ENCODE measurements around the gene RDX. TPM values are rescaled to one million over a fixed set of nuclear protein-coding genes. Genes with fewer than 3 reads are reported as not detected.

Gene RDX
- total RNA-seq, 1 donor from 2014 or later, result 132 TPM

- Mint-ChIP-seq H3K36me3 (ENCODE audit: low read depth, unreplicated experiment) (no peaks in the 10 kb centered on the region), H3K4me1 (ENCODE audit: low read depth, unreplicated experiment) (no peaks in the 10 kb centered on the region), H3K4me3 (ENCODE audit: unreplicated experiment) (no peak overlapping the region), H3K9me3 (ENCODE audit: unreplicated experiment) (no peaks in the 10 kb centered on the region), H3K27me3 (ENCODE audit: low read depth, unreplicated experiment) (no peaks in the 10 kb centered on the region), H3K27ac (ENCODE audit: unreplicated experiment) (no peak overlapping the region)
- DNase-seq (ENCODE audit: low read depth) (peak; percentile 72), FAIRE-seq (no peak)
- H3K9me3 ChIP-seq (ENCODE audit: insufficient read depth, low read depth, low read length), result no peaks in the 10 kb centered on the region
- H4K20me1 ChIP-seq (ENCODE audit: insufficient read depth, low read length), result peaks cover 15% of the 10 kb centered on the region
- TF ChIP-seq CTCF (IDR thresholded peaks at IDR 0.05; ENCODE audit: insufficient read depth, low read depth, low read length) (no peak), EZH2 (IDR thresholded peaks at IDR 0.05; ENCODE audit: insufficient read depth, low read length) (no peak)
- peaks cover 30% of the 10 kb centered on the region for H3K36me3 ChIP-seq (ENCODE audit: insufficient read depth, low read length)
- H3K4me2 ChIP-seq (ENCODE audit: low read length), result peak overlapping the region; percentile 15
- H3K79me2 ChIP-seq (ENCODE audit: insufficient read depth, low read length), result peaks cover 6% of the 10 kb centered on the region
- peaks cover 7% of the 10 kb centered on the region for H3K4me1 ChIP-seq (ENCODE audit: insufficient read depth, low read length)
- H3K27ac ChIP-seq (ENCODE audit: low read depth, low read length), result no peak overlapping the region
- H3K4me3 ChIP-seq (ENCODE audit: insufficient read depth, low read depth, low read length), result no peak overlapping the region
- H2AFZ ChIP-seq (ENCODE audit: low read depth, low read length), result no peak overlapping the region
- H3K9ac ChIP-seq (ENCODE audit: low read length), result no peak overlapping the region
- no peaks in the 10 kb centered on the region for H3K27me3 ChIP-seq (ENCODE audit: insufficient read depth, low read length)
Measured at GRCh38 chr11:110251836-110252235, 44.6 kb downstream of the RDX start.

GRCh38 chr11:110250168-110250567 is 46.2 kb downstream of the RDX start:
- no peaks in the 10 kb centered on the region for H3K9me3 Mint-ChIP-seq (ENCODE audit: unreplicated experiment)
- no peaks in the 10 kb centered on the region for H3K27me3 Mint-ChIP-seq (ENCODE audit: low read depth, unreplicated experiment)
- no peak overlapping the region for H3K4me3 ChIP-seq (ENCODE audit: insufficient read depth, low read depth, low read length)
- no peaks in the 10 kb centered on the region for H3K4me1 Mint-ChIP-seq (ENCODE audit: low read depth, unreplicated experiment)
- peaks cover 29% of the 10 kb centered on the region for H3K36me3 ChIP-seq (ENCODE audit: insufficient read depth, low read length)
- H3K36me3 Mint-ChIP-seq (ENCODE audit: low read depth, unreplicated experiment), result no peaks in the 10 kb centered on the region
- H3K27me3 ChIP-seq (ENCODE audit: insufficient read depth, low read length), result no peaks in the 10 kb centered on the region
- DNase-seq (ENCODE audit: low read depth) (no peak), FAIRE-seq (no peak)
- no peak for TF ChIP-seq CTCF (IDR thresholded peaks at IDR 0.05; ENCODE audit: insufficient read depth, low read depth, low read length)
- no peak for TF ChIP-seq EZH2 (IDR thresholded peaks at IDR 0.05; ENCODE audit: insufficient read depth, low read length)
- no peak overlapping the region for H3K27ac Mint-ChIP-seq (ENCODE audit: unreplicated experiment)
- H2AFZ ChIP-seq (ENCODE audit: low read depth, low read length), result no peak overlapping the region
- no peak overlapping the region for H3K27ac ChIP-seq (ENCODE audit: low read depth, low read length)
- peaks cover 15% of the 10 kb centered on the region for H4K20me1 ChIP-seq (ENCODE audit: insufficient read depth, low read length)
- no peak overlapping the region for H3K4me3 Mint-ChIP-seq (ENCODE audit: unreplicated experiment)
- peaks cover 6% of the 10 kb centered on the region for H3K79me2 ChIP-seq (ENCODE audit: insufficient read depth, low read length)
- no peak overlapping the region for H3K4me2 ChIP-seq (ENCODE audit: low read length)
- peaks cover 7% of the 10 kb centered on the region for H3K4me1 ChIP-seq (ENCODE audit: insufficient read depth, low read length)
- no peak overlapping the region for H3K9ac ChIP-seq (ENCODE audit: low read length)
- no peaks in the 10 kb centered on the region for H3K9me3 ChIP-seq (ENCODE audit: insufficient read depth, low read depth, low read length)

- no peak for FAIRE-seq
- H3K9me3 Mint-ChIP-seq (ENCODE audit: unreplicated experiment), result no peaks in the 10 kb centered on the region
- Histone ChIP-seq H3K27me3 (ENCODE audit: insufficient read depth, low read length) (no peaks in the 10 kb centered on the region), H3K27ac (ENCODE audit: low read depth, low read length) (no peak overlapping the region), H4K20me1 (ENCODE audit: insufficient read depth, low read length) (peaks cover 15% of the 10 kb centered on the region), H2AFZ (ENCODE audit: low read depth, low read length) (no peak overlapping the region), H3K4me3 (ENCODE audit: insufficient read depth, low read depth, low read length) (no peak overlapping the region), H3K4me2 (ENCODE audit: low read length) (no peak overlapping the region), H3K79me2 (ENCODE audit: insufficient read depth, low read length) (peaks cover 6% of the 10 kb centered on the region), H3K9me3 (ENCODE audit: insufficient read depth, low read depth, low read length) (no peaks in the 10 kb centered on the region), H3K9ac (ENCODE audit: low read length) (no peak overlapping the region), H3K36me3 (ENCODE audit: insufficient read depth, low read length) (peaks cover 29% of the 10 kb centered on the region), H3K4me1 (ENCODE audit: insufficient read depth, low read length) (peaks cover 7% of the 10 kb centered on the region)
- no peak for DNase-seq (ENCODE audit: low read depth)
- H3K27me3 Mint-ChIP-seq (ENCODE audit: low read depth, unreplicated experiment), result no peaks in the 10 kb centered on the region
- no peaks in the 10 kb centered on the region for H3K36me3 Mint-ChIP-seq (ENCODE audit: low read depth, unreplicated experiment)
- H3K4me3 Mint-ChIP-seq (ENCODE audit: unreplicated experiment), result no peak overlapping the region
- no peak overlapping the region for H3K27ac Mint-ChIP-seq (ENCODE audit: unreplicated experiment)
- no peaks in the 10 kb centered on the region for H3K4me1 Mint-ChIP-seq (ENCODE audit: low read depth, unreplicated experiment)
- TF ChIP-seq EZH2 (IDR thresholded peaks at IDR 0.05; ENCODE audit: insufficient read depth, low read length) (no peak), CTCF (IDR thresholded peaks at IDR 0.05; ENCODE audit: insufficient read depth, low read depth, low read length) (no peak)
Measured at GRCh38 chr11:110249766-110250165, 46.6 kb downstream of the RDX start.

Measured in astrocyte (in vitro differentiated cells and primary cell).